GM10266 (cell line): Measurements from ENCODE around the gene SLC35D1.

Experiments
- DNase-seq: peaks from one replicate; pipeline ENCODE4 v3.0.0; 2012; ENCODE audit errors: extremely low spot score
- CTCF ChIP-seq: IDR thresholded peaks from 2 replicates; pipeline ENCODE4 v1.5.1; 2012; ENCODE audit warnings: mild to moderate bottlenecking, low read depth; ENCODE audit not compliant: control insufficient read depth, insufficient read depth; ENCODE audit errors: missing control alignments

The SLC35D1 gene

GRCh38 chr1:67029472-67029871 lies 24.5 kb downstream of the SLC35D1 start:
- no peak for TF ChIP-seq CTCF
- DNase-seq, result no peak

GRCh38 chr1:67020765-67021164 lies 33.2 kb downstream of the SLC35D1 start:
- no peak for DNase-seq
- no peak for TF ChIP-seq CTCF

- TF ChIP-seq CTCF, result no peak
- no peak for DNase-seq
Observed at GRCh38 chr1:67020304-67020703, 33.6 kb downstream of the SLC35D1 start.

GRCh38 chr1:67019600-67020136 lies 34.3 kb downstream of the SLC35D1 start:
- DNase-seq, result no peak
- TF ChIP-seq CTCF, result no peak

- no peak for DNase-seq
- no peak for TF ChIP-seq CTCF
Observed at GRCh38 chr1:67019121-67019520, 34.8 kb downstream of the SLC35D1 start.

- TF ChIP-seq CTCF, result no peak
- DNase-seq, result no peak
Observed at GRCh38 chr1:67018574-67018973, 35.4 kb downstream of the SLC35D1 start.

GRCh38 chr1:67013573-67013972 lies 40.4 kb downstream of the SLC35D1 start:
- no peak for DNase-seq
- TF ChIP-seq CTCF, result no peak
